IPS DF 6.9 (cell line): Measurements from ENCODE around the gene TRAF1.

ENCODE experiments used
- DNase-seq: peaks from one replicate; pipeline ENCODE4 v3.0.0-alpha.2; 2013; ENCODE audit warnings: low read depth, low spot score
- H3K27ac ChIP-seq: one replicate; pipeline ENCODE4 v1.5.1; 2013; ENCODE audit warnings: low read length, control low read depth
- H3K27me3 ChIP-seq: 2 replicates; pipeline ENCODE4 v1.6.1; 2013; ENCODE audit warnings: mild to moderate bottlenecking, low read length; ENCODE audit not compliant: control insufficient read depth, insufficient read depth
- H3K36me3 ChIP-seq: 2 replicates; pipeline ENCODE4 v1.6.1; 2013; ENCODE audit warnings: low read length; ENCODE audit not compliant: control insufficient read depth, insufficient read depth
- H3K4me1 ChIP-seq: 2 replicates; pipeline ENCODE4 v1.6.1; 2013; ENCODE audit warnings: low read length; ENCODE audit not compliant: control insufficient read depth, insufficient read depth
- H3K4me3 ChIP-seq: 2 replicates; pipeline ENCODE4 v1.5.1; 2013; ENCODE audit warnings: mild to moderate bottlenecking, low read length
- H3K9me3 ChIP-seq: 2 replicates; pipeline ENCODE4 v1.6.1; 2013; ENCODE audit warnings: low read length, inconsistent platforms; ENCODE audit not compliant: control insufficient read depth, insufficient read depth
- WGBS: extraction: QIAGEN DNeasy Blood & Tissue Kit; methylation state at CpG from one replicate; pipeline ENCODE4 v1.1.7; 2013; ENCODE audit warnings: mixed read lengths, missing lambda C conversion rate; ENCODE audit not compliant: insufficient read length, insufficient coverage; 5-methylcytosine and 5-hydroxymethylcytosine counted together

Gene TRAF1

GRCh38 chr9:120932086-120932823, 5.7 kb upstream of the TRAF1 start:
- WGBS = no CpG with 5 or more reads among the region's 6 CpGs
- Histone ChIP-seq H3K36me3 (no peaks in the 10 kb centered on the region), H3K4me1 (no peaks in the 10 kb centered on the region), H3K4me3 (no peak overlapping the region), H3K9me3 (no peaks in the 10 kb centered on the region), H3K27ac (no peak overlapping the region), H3K27me3 (no peaks in the 10 kb centered on the region)
- no peak for DNase-seq

DNA sequence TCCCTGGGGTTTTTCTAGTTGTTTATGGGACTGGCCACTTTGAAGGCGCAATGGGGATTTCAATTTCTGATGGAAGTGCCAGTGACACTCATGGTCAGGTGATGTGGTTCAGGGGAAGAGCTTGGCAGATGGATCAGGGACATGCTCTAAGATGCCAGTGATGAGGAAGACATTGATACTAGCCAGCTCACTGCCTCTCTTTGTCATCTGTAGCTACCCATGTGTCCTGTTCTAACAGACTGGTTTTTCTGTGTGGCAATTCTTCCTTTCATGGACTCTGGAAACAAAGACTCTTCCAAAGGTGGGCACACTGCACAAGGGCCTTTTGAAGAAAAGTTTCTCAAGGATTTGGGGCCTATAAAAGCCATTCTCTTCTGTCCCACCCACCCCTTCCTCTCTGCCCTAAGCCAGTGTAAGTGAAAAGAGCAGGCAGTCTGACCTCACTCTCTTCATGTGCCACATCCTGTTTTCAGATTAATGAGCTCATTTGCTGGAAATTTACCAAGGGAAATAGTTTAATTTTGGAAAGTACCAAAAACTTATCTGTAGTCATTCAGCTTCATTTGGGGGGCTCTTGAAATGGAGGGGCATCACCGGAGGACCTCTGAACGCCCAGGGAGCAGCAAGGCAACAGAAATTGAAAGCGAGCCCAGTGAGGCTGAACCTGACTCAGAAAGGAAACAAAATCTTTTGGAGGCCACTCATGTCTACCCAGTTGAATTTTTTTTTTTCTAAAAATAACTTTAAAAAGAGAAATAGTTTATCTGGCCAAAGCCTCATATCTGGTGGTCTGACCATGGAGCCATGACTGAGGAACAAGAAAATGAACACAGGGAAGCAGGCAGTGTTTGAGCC, 4.9 kb upstream of the TRAF1 start:
- DNase-seq = no peak
- no peaks in the 10 kb centered on the region for H3K9me3 ChIP-seq
- H3K27me3 ChIP-seq = no peaks in the 10 kb centered on the region
- H3K27ac ChIP-seq = no peak overlapping the region
- H3K4me3 ChIP-seq = no peak overlapping the region
- no peaks in the 10 kb centered on the region for H3K4me1 ChIP-seq
- no CpG with 5 or more reads among the region's 4 CpGs for WGBS
- H3K36me3 ChIP-seq = no peaks in the 10 kb centered on the region

GRCh38 chr9:120929229-120929791, 2.7 kb upstream of the TRAF1 start:
- Histone ChIP-seq H3K4me3 (peak overlapping the region; percentile 50; the same call in 1 of the 2 replicates), H3K4me1 (peaks cover 6% of the 10 kb centered on the region), H3K27me3 (no peaks in the 10 kb centered on the region), H3K36me3 (no peaks in the 10 kb centered on the region), H3K27ac (no peak overlapping the region), H3K9me3 (no peaks in the 10 kb centered on the region)
- DNase-seq = no peak
- no CpG with 5 or more reads among the region's 26 CpGs for WGBS

DNA sequence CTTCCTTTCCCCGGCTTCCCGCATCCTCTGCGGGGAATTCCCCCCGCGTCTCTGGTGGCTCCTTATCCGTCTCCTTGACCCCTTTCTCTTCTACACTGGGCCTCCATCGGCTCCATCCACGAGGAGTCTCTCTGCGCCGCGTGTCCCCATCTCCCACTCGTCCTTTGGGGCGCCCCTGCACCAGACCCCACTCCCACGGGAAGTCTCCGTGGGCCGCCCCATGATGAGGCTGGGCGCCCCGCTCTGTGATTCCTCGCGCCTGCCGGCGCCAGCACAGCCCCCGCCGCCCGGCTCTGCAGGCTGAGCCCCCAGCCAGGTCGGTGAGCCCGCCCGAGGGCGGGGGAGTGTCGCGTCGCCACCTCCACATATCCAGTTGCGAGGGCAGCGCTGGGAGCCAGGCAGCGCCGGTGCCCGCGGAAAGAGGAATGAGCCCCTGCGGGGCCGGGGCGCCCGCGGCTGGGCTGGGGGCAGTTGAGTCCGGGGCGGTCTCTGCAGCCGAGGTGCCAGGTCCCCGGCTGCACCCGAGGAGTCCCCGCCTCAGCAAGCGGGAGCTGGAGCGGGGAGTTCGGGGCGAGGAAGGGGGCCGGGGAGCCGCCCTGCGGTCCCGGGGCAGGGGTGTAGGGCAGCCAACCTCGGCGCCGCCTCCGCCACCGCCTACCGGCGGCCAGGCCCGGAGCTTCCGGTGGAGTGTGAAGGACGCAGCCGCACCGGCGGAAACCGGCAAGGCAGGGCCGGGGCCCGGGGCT, 2.1 kb upstream of the TRAF1 start:
- Histone ChIP-seq H3K36me3 (no peaks in the 10 kb centered on the region), H3K9me3 (no peaks in the 10 kb centered on the region), H3K4me3 (peak overlapping the region; percentile 50; the same call in 1 of the 2 replicates), H3K27ac (no peak overlapping the region), H3K4me1 (peaks cover 6% of the 10 kb centered on the region), H3K27me3 (no peaks in the 10 kb centered on the region)
- WGBS = no CpG with 5 or more reads among the region's 73 CpGs
- no peak for DNase-seq

DNA sequence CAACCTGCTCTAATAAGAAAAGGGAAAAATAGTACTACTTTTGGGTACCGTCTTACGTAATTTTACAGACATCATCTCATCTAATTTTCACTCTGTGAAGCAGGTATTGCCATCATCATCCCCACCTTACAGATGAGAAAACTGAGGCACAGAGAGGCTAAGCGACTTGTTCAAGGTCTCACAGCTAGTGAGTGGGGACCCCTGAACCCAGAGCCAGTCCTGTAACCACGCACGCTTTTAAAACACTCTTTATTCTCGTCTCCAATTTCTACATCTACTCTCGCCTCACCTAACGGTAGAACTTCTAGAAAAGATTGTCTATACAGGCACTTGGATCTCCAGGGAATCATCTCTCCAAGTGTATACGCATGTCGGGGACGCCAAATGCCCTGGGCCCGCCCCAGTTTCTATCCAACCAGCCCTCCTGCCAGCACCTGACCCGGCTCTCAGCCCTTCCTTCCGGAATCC, 1.5 kb upstream of the TRAF1 start:
- no peak for DNase-seq
- H3K27me3 ChIP-seq = no peaks in the 10 kb centered on the region
- H3K27ac ChIP-seq = no peak overlapping the region
- 100% methylated on average over 4 of the region's 14 CpGs for WGBS
- peaks cover 6% of the 10 kb centered on the region for H3K4me1 ChIP-seq
- no peaks in the 10 kb centered on the region for H3K9me3 ChIP-seq
- no peaks in the 10 kb centered on the region for H3K36me3 ChIP-seq
- peak overlapping the region; percentile 50; the same call in 1 of the 2 replicates for H3K4me3 ChIP-seq

GRCh38 chr9:120927269-120928014, 846 bp upstream of the TRAF1 start:
- WGBS = no CpG with 5 or more reads among the region's 8 CpGs
- no peak overlapping the region for H3K4me3 ChIP-seq
- H3K27ac ChIP-seq = no peak overlapping the region
- no peak for DNase-seq
- H3K9me3 ChIP-seq = no peaks in the 10 kb centered on the region
- H3K27me3 ChIP-seq = no peaks in the 10 kb centered on the region
- H3K4me1 ChIP-seq = peaks cover 6% of the 10 kb centered on the region
- no peaks in the 10 kb centered on the region for H3K36me3 ChIP-seq

GRCh38 chr9:120925535-120926396, 830 bp downstream of the TRAF1 start:
- WGBS = no CpG with 5 or more reads among the region's 13 CpGs
- H3K27ac ChIP-seq = no peak overlapping the region
- H3K4me3 ChIP-seq = no peak overlapping the region
- H3K27me3 ChIP-seq = no peaks in the 10 kb centered on the region
- peaks cover 6% of the 10 kb centered on the region for H3K4me1 ChIP-seq
- DNase-seq = no peak
- H3K9me3 ChIP-seq = no peaks in the 10 kb centered on the region
- no peaks in the 10 kb centered on the region for H3K36me3 ChIP-seq

GRCh38 chr9:120924698-120925534, 1.7 kb downstream of the TRAF1 start:
- peaks cover 7% of the 10 kb centered on the region for H3K4me1 ChIP-seq
- no peaks in the 10 kb centered on the region for H3K9me3 ChIP-seq
- no peak overlapping the region for H3K27ac ChIP-seq
- H3K36me3 ChIP-seq = no peaks in the 10 kb centered on the region
- H3K4me3 ChIP-seq = no peak overlapping the region
- no peak for DNase-seq
- H3K27me3 ChIP-seq = no peaks in the 10 kb centered on the region
- no CpG with 5 or more reads among the region's 11 CpGs for WGBS
